Urothelium cell line (cell line): ENCODE results near the gene WASF2.

Source experiments
- DNase-seq: peaks from one replicate; pipeline ENCODE4 v3.0.0; 2011; ENCODE audit warnings: low spot score, mixed read lengths
- FAIRE-seq: peaks from 2 replicates; lab custom pipeline; 2011; peaks lifted over from hg19 to GRCh38; lab: Jason Lieb, UNC

WASF2 gene

GRCh38 chr1:27522432-27523336 lies 32.7 kb upstream of the WASF2 start:
- no peak for FAIRE-seq
- DNase-seq: no peak

DNA sequence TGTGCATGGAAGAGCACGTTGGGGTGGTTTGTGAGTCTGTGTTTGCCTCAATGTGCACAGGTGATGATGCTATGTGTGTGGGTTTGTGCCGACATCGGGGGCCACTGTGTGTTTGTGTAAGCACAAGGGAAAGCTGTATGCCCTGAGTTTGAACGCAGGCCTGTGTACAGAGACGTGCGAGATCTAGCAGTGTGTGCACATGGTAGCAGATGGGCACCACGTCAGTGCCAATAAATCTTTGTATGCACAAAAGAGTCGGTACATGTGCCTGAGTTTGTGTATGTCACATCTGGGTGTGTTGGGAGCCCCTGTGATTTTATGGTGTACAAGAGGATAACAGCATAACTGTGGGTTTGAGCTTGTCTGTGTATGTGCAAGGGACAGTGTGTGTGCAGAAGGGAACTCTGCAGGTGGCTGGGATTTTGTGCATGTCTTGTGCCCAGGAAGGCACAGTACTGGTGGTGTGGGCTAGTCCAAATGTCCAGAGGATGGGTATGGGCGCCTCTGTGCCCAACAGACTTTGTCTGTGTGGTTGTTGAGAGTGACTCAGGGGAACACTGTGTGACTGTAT lies 32.0 kb upstream of the WASF2 start:
- DNase-seq (no peak), FAIRE-seq (no peak)

GRCh38 chr1:27521336-27521831 lies 31.4 kb upstream of the WASF2 start:
- FAIRE-seq (no peak), DNase-seq (no peak)

- DNase-seq (no peak), FAIRE-seq (no peak)
Measured at GRCh38 chr1:27520651-27521050, 30.7 kb upstream of the WASF2 start.

GRCh38 chr1:27519331-27520258 lies 29.6 kb upstream of the WASF2 start:
- DNase-seq (no peak), FAIRE-seq (no peak)

- no peak for FAIRE-seq
- no peak for DNase-seq
Measured at GRCh38 chr1:27518808-27519207, 28.8 kb upstream of the WASF2 start.

DNA sequence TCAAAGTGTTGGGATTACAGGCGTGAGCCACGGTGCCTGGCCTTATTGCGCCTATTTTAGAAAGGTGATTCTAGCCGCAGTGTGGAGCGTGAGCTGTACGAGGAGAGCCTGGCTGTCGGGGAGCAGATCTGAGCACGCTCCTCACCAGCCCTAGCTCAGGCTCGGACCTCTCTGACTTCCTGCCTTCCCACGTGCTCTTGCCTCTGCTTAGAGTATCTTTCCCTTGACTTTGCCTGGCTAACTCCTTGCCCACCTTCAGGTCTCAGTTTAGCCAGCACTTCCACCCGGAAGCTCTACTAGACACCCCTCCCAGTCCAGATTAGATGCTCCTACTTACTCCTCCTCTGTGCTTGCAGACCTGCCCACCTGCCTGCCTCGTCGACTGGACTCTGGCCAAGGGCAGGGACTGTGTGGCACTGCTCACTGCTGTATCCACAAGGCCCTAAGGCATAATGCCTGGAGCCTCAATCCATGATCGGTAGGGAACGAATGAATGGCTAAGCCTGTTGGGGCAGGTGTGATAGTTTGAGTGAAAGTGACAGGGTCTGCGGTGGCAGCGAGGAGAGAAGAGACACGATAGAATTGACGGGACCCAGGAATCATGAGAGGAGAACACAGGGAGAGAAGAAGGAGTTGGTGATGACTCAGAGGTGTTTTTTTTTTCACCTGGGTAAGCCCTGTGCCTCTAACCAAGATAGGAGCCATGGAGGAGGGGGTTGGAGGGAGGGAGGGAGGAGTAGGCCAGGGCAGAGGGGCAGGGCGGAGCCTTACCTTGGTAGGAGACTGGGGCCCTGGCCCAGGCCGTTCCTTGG lies 28.1 kb upstream of the WASF2 start:
- DNase-seq: no peak
- no peak for FAIRE-seq

GRCh38 chr1:27517301-27517700 lies 27.3 kb upstream of the WASF2 start:
- DNase-seq (no peak), FAIRE-seq (no peak)

DNA sequence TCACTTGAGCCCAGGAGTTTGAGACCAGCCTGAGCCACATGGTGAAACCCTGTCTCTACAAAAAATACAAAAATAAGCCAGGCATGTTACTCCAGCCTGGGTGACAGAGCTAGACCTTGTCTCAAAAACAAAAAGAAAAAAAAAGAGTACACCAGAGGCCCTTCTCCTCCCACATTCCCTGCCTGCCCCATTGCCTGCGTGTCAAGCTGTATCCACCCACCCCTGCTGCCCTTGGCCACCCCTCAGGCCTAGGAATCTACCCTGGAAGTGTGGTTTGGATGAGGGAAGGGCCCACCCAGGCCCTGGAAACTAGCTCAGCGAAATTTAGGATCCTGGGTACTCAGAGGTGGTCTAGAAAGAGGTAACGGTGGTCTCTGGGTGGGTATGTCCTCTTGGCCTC lies 25.7 kb upstream of the WASF2 start:
- DNase-seq (no peak), FAIRE-seq (no peak)

DNA sequence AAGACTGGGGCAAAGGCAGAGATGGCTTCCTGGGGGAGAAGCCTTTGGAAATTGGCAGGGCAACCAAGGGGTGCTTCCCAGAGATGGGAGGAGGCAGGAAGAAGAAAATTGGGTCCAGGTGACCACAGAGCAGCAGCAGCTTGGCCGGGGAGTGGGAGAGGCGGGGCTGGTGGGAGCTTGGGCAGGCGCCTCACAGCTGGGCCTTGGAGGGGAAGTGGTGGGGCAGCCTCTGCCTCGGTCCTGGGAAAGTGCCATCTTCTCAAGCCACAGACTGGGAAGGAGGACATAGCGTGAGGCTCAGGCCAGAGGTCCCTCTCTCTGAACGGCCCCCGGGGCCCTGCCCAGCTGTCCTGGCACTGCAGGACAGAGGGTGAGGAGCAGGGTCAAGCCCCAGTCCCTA lies 24.0 kb upstream of the WASF2 start:
- FAIRE-seq (no peak), DNase-seq (no peak)

GRCh38 chr1:27513528-27513927 lies 23.6 kb upstream of the WASF2 start:
- FAIRE-seq: no peak
- DNase-seq: no peak

DNA sequence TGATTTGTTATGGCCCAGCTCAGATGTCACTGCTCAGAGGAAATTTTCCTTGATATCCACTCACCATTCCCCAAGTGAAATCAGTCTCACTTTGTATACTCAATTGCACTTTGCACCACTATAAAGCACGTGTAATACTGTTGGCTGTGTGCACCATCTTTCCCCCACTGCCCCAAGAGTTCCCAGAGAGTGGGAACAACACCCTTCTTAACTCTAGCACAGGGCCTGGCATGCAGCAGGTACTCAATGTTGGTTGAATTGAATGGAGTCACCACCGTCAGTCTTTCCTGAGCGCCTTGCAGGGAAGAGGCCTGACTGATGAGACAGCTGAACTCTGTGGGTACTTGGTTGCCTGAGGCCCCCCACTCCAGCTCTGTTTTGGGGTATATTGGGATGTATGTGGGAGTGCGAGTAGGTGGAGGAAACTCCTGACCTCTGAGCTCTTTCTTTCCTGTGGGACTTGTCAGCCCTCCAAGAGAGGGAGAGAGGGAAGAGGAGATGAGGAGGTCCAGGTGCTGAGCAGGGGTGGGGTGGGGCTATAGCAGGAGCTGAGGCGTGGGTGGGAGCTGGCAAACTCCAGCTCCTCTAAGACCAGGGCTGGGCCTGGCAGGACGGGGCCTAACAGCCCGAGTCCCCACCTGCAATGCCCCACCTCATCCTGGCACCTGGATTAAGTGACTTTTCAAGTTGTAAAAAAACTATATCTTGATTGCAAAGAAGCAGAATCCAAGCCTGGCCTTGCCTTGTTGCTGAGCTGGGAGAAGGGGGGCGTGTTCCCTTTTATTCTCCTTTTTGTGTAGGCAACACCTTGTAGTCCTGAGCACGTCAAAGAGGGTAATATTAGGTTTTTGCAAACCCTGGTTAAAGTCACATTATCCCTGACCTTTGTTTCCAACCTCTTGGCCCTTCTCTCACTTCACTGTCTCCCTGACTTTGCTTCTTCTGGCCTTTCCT lies 19.4 kb upstream of the WASF2 start:
- DNase-seq: no peak
- no peak for FAIRE-seq

- no peak for FAIRE-seq
- DNase-seq: no peak
Measured at GRCh38 chr1:27507960-27508665, 18.1 kb upstream of the WASF2 start.

GRCh38 chr1:27506703-27507102 lies 16.7 kb upstream of the WASF2 start:
- FAIRE-seq (no peak), DNase-seq (no peak)

DNA sequence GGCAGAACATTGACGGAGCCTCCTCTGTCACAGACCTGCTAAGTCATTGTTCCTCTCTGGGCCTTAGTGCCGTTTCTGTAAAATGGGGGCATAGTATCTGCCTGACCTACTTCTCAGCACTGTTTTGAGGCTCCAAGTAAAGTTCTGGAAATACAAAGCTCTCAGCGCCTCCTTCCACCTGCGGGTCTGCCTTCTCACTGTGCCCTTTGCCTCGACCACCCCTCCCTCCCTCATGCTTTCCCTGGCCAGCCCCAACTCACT lies 15.4 kb upstream of the WASF2 start:
- DNase-seq (no peak), FAIRE-seq (no peak)

DNA sequence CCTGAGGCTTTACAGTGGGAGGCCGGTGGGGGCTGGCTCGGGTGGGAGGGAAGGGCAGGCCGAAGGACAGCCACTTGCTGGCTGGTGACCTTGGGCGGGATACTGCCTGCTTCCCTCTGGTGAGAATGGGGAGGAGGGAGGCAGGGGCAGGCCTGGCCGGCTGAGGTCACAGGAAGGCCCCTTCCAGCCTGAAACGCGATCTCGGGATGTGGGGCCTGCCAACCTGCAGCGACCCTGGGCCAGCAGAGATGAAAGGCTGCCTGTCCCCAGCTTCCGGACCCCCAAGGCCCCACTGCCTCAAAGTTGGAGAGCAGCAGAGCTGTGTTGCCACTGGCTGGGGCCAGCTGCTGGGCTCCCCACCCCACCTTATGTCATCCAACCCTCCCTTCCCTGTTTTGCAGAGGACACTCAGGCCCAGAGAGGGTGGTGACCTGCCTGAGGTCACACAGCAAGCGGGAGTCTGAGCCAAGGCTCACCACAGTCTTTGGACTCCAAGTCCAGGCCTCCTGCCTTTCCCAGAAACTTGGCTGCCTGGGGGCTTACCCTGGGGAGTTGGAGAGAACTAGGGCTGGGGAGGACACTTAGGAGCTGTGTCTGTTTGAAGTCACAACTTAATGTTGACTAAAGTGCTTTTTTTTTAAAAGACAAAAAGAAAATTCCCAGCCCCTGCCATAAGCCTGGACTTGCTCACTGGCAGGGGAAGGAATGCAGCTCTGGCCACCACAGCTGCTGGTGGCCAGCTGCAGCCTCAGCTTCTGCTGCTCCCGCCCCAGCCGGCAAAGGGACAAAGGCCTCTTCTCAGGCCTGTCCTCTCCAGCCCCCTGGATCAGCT lies 14.8 kb upstream of the WASF2 start:
- DNase-seq (peak; percentile 22), FAIRE-seq (no peak)

DNA sequence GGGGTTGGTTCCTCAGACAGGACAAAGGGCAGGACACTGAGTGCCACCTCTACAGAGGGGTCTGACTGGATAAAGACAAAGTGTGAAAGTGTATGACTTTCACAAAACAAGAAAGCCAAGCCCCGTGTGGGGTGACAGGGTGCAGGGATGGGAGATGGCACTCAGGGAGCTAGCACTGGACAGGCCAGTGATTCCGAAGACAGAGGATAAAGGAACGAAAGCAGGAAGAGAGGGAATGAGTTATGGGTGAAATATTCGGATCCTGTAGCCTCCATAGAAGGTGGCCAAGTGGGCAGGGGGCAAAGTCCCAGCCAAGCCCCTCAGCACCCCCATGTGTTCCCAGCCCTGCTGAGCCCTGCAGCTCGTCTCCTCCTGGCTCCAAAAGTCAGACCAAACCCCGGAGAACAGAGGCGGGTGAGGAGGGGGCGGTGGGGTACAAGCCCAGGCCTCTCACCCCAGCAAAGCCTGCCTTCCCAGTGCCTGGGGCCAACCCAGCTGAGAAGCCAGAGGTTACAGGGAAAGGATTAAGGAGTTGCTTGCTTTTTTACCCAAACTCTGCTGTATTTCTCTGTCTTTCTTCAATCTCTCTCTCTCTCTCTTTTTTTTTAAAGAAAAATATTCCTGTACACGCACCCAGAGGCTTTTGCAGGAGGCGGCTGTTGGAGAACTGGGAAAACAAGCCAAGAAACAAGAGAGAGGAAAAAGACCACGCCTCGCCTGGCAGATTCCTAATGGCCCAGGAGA lies 14.0 kb upstream of the WASF2 start:
- DNase-seq (peak; percentile 14), FAIRE-seq (no peak)
